Prostate gland (tissue), 2 donors: Measurements from ENCODE around the gene SLC9A4. TPM values are rescaled to one million over a fixed set of nuclear protein-coding genes. Genes with fewer than 3 reads are reported as not detected.

Experiments
- DNase-seq: peaks from one replicate; pipeline ENCODE4 v3.0.0-alpha.2; 2019; ENCODE audit warnings: low spot score
- H3K27ac ChIP-seq, 2 donors: fragments of 200-600 bp; sonication (generic); 2 replicates each; pipeline ENCODE4 v1.5.1; 2017 to 2019
- H3K27me3 ChIP-seq: fragments of 200-600 bp; sonication (generic); replicated peaks from 2 replicates; pipeline ENCODE4 v1.5.1; 2019; ENCODE audit not compliant: insufficient read depth
- H3K36me3 ChIP-seq, 2 donors: fragments of 200-600 bp; sonication (generic); 1 replicate in 1 of 2; 2 replicates in 1 of 2; pipeline versions ENCODE4 v1.5.1 to v1.8.1; 2017 to 2019
- H3K4me1 ChIP-seq: fragments of 200-600 bp; sonication (generic); replicated peaks from 2 replicates; pipeline ENCODE4 v1.5.1; 2019
- H3K4me3 ChIP-seq, 2 donors: fragments of 200-600 bp; sonication (generic); 2 replicates each; pipeline ENCODE4 v1.5.1; 2017 to 2019
- H3K9me3 ChIP-seq: fragments of 200-600 bp; sonication (generic); 2 replicates; pipeline ENCODE4 v1.5.1; 2017
- POLR2A ChIP-seq: fragments of 450-650 bp; IDR thresholded peaks from one replicate; pipeline ENCODE4 v1.6.1; 2016; ENCODE audit warnings: antibody characterized with exemption, mild to moderate bottlenecking
- POLR2AphosphoS5 ChIP-seq: sonication (generic); formaldehyde crosslinking; IDR thresholded peaks from one replicate; pipeline ENCODE4 v1.6.1; 2017; ENCODE audit warnings: antibody characterized with exemption
- WGBS: methylation state at CpG from one replicate; pipeline ENCODE4 v1.1.5; 2018; 5-methylcytosine and 5-hydroxymethylcytosine counted together
- intact Hi-C: fragments of 100-400 bp; cut with DNase I; formaldehyde crosslinking; loops from one replicate; pipeline ENCODE4 v1.14.2; 2022
- total RNA-seq, 2 donors: library from RNA; depleted of rRNA; stranded (reverse); fragments of >200 nt; gene quantifications; one replicate each; pipeline ENCODE4 v1.1.0, GENCODE V29; 2016
- TF ChIP-seq, protein P1 (sequence below), 4 experiments: fragments of 200-600 bp in 2 of 4; fragments of 450-650 bp in 2 of 4; sonication (generic) in 2 of 4; IDR thresholded peaks; 1 replicate in 3 of 4; 2 replicates in 1 of 4; pipeline ENCODE4 v1.5.1; 2016 to 2019; ENCODE audit warnings: antibody characterized with exemption in 4 of 4, mild to moderate bottlenecking in 2 of 4, moderate library complexity in 2 of 4

Gene SLC9A4
- total RNA-seq, 2 donors from 2014 or later, result not detected

DNA sequence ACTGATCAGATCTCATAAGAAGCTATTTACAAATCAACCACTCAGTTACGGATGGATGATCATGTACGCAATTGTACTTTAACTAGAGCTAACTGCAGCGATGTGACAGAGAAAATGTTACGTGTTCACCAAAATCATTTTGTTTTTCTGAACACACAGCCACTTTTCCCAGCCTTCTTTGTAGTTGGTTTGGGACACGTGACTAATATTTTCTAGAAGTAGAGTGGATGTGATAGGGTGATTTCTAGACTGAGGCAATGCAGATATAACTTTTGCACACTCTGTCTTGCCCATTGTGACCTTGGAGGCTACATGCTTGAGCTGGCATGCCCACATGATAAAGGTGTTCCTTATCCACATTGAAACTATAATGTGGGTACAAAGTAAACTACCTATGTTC is 9.9 kb upstream of the SLC9A4 start:
- TF ChIP-seq, protein P1, sequence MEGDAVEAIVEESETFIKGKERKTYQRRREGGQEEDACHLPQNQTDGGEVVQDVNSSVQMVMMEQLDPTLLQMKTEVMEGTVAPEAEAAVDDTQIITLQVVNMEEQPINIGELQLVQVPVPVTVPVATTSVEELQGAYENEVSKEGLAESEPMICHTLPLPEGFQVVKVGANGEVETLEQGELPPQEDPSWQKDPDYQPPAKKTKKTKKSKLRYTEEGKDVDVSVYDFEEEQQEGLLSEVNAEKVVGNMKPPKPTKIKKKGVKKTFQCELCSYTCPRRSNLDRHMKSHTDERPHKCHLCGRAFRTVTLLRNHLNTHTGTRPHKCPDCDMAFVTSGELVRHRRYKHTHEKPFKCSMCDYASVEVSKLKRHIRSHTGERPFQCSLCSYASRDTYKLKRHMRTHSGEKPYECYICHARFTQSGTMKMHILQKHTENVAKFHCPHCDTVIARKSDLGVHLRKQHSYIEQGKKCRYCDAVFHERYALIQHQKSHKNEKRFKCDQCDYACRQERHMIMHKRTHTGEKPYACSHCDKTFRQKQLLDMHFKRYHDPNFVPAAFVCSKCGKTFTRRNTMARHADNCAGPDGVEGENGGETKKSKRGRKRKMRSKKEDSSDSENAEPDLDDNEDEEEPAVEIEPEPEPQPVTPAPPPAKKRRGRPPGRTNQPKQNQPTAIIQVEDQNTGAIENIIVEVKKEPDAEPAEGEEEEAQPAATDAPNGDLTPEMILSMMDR (IDR thresholded peaks at IDR 0.05), result no peak
- TF ChIP-seq POLR2A, result no peak
- Histone ChIP-seq H3K4me3 (no peak overlapping the region), H3K27ac (no peak overlapping the region), H3K4me1 (no peaks in the 10 kb centered on the region), H3K36me3 (no peaks in the 10 kb centered on the region), H3K9me3 (no peaks in the 10 kb centered on the region), H3K27me3 (no peaks in the 10 kb centered on the region)
- no peak for DNase-seq
- intact Hi-C loops, result no loop called here
- WGBS, result 93% methylated on average over 5 of the region's 5 CpGs

DNA sequence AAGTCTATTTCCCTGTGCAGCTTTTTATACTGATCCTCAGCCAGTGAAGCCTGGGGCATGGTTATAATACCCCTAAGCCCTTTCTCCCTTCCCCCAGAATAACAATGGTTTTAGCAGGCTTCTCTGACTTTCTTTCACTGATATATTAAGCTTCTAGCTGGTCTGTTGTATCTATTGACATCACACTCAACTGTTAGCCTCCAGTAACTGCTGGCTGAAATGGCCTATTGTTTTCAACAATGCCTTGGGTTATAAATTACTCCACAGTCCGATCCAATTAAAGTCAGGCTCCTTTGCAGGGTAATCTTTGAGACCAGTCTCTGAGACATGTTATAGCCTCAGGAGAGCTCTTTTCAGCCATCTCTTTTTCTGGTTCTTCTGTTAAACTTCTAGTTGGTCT is 2.9 kb upstream of the SLC9A4 start:
- WGBS, result 60% methylated on average over 1 of the region's 1 CpG
- H3K4me3 ChIP-seq, result no peak overlapping the region
- no peaks in the 10 kb centered on the region for H3K36me3 ChIP-seq
- intact Hi-C loops, result loop anchor here (10.0 kb wide), 1 partner anchor 335 kb away; no protein-coding TSS in a partner anchor
- DNase-seq, result no peak
- TF ChIP-seq, protein P1 (IDR thresholded peaks at IDR 0.05), result no peak
- TF ChIP-seq POLR2AphosphoS5 (no peak), POLR2A (no peak)
- H3K27me3 ChIP-seq, result no peaks in the 10 kb centered on the region
- H3K9me3 ChIP-seq, result no peaks in the 10 kb centered on the region
- H3K27ac ChIP-seq, result no peak overlapping the region
- H3K4me1 ChIP-seq, result no peaks in the 10 kb centered on the region

DNA sequence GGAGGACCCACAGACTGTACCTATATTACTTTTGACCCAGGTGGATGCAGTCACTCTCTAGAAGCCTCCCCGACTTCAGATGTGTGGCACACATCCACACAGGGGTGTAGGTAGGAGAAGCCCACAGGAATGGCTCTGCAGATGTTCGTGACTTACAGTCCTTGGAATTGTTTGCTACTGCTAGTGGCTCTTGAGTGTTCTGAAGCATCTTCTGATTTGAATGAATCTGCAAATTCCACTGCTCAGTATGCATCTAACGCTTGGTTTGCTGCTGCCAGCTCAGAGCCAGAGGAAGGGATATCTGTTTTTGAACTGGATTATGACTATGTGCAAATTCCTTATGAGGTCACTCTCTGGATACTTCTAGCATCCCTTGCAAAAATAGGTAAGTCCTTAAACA is 605 bp downstream of the SLC9A4 start:
- Histone ChIP-seq H3K36me3 (no peaks in the 10 kb centered on the region), H3K27ac (no peak overlapping the region), H3K27me3 (no peaks in the 10 kb centered on the region), H3K4me3 (no peak overlapping the region), H3K9me3 (no peaks in the 10 kb centered on the region), H3K4me1 (no peaks in the 10 kb centered on the region)
- intact Hi-C loops, result loop anchor here (10.0 kb wide), 1 partner anchor 331 kb away; no protein-coding TSS in a partner anchor
- whole genome bisulfite sequencing, result 86% methylated on average over 3 of the region's 3 CpGs
- TF ChIP-seq, protein P1 (IDR thresholded peaks at IDR 0.05), result no peak
- no peak for TF ChIP-seq POLR2A
- TF ChIP-seq POLR2AphosphoS5, result no peak
- DNase-seq, result no peak

DNA sequence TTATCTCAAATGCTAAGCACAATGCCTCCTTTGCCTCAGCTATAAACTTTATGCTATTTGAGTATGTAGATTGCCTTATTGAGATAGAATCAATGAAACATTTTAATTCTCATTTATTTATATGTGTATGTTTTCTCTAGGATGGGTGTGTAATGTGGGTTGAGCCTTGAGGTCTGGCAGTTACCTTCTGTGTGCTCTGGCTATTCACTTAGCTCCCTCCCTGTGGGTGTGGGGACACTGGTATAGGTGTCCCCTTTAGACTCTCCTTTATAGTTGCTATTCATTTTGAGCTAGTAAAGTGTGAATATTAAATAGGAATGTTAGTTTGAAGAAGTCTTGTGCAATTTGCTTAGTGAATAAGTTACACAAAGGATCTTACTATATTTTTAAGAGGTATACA is 1.8 kb downstream of the SLC9A4 start:
- no peak for DNase-seq
- Histone ChIP-seq H3K4me1 (no peaks in the 10 kb centered on the region), H3K27me3 (no peaks in the 10 kb centered on the region), H3K9me3 (no peaks in the 10 kb centered on the region), H3K4me3 (no peak overlapping the region), H3K36me3 (no peaks in the 10 kb centered on the region), H3K27ac (no peak overlapping the region)
- intact Hi-C loops, result loop anchor here (10.0 kb wide), 1 partner anchor 330 kb away; no protein-coding TSS in a partner anchor
- TF ChIP-seq, protein P1 (IDR thresholded peaks at IDR 0.05), result no peak
- no peak for TF ChIP-seq POLR2AphosphoS5
- TF ChIP-seq POLR2A, result no peak

DNA sequence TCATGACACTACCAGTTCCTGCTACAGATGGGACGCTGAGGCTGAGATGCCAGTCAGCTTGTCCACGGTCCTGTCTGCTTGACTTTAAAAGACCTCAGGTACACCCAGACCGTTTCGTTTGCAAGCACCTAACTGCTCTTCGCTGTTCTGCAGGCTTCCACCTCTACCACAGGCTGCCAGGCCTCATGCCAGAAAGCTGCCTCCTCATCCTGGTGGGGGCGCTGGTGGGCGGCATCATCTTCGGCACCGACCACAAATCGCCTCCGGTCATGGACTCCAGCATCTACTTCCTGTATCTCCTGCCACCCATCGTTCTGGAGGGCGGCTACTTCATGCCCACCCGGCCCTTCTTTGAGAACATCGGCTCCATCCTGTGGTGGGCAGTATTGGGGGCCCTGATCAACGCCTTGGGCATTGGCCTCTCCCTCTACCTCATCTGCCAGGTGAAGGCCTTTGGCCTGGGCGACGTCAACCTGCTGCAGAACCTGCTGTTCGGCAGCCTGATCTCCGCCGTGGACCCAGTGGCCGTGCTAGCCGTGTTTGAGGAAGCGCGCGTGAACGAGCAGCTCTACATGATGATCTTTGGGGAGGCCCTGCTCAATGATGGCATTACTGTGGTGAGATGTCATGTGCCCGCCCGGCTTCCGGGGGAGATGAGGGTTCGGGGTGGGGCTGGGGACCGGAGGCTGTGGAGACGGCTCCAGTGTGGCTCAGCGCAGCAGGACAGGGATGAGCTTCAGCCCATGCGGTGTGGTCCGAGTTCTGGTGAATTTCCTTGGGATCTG is 5.9 kb downstream of the SLC9A4 start:
- Histone ChIP-seq H3K4me1 (no peaks in the 10 kb centered on the region), H3K27me3 (no peaks in the 10 kb centered on the region), H3K4me3 (no peak overlapping the region), H3K27ac (no peak overlapping the region), H3K9me3 (no peaks in the 10 kb centered on the region), H3K36me3 (no peaks in the 10 kb centered on the region)
- no peak for TF ChIP-seq POLR2AphosphoS5
- TF ChIP-seq, protein P1 (IDR thresholded peaks at IDR 0.05), result no peak
- TF ChIP-seq POLR2A, result no peak
- 90% methylated on average over 36 of the region's 36 CpGs for WGBS
- DNase-seq, result no peak
- intact Hi-C loops, result loop anchor here (10.0 kb wide), 1 partner anchor 326 kb away; no protein-coding TSS in a partner anchor
